NCI-H345 (cell line): Measurements from ENCODE around the gene CTRB1.
A peak's percentile ranks its signal among the peaks of the same experiment; 100 is the strongest.
"Not testable (repeated sequence)": the region's sequence is repeated elsewhere in the genome, so short reads cannot be mapped to it uniquely, and the experiment has no call there.

Experiments
- DNase-seq: peaks from one replicate; lab custom pipeline; 2025; lab: John Stamatoyannopoulos, UW

Gene CTRB1

DNA sequence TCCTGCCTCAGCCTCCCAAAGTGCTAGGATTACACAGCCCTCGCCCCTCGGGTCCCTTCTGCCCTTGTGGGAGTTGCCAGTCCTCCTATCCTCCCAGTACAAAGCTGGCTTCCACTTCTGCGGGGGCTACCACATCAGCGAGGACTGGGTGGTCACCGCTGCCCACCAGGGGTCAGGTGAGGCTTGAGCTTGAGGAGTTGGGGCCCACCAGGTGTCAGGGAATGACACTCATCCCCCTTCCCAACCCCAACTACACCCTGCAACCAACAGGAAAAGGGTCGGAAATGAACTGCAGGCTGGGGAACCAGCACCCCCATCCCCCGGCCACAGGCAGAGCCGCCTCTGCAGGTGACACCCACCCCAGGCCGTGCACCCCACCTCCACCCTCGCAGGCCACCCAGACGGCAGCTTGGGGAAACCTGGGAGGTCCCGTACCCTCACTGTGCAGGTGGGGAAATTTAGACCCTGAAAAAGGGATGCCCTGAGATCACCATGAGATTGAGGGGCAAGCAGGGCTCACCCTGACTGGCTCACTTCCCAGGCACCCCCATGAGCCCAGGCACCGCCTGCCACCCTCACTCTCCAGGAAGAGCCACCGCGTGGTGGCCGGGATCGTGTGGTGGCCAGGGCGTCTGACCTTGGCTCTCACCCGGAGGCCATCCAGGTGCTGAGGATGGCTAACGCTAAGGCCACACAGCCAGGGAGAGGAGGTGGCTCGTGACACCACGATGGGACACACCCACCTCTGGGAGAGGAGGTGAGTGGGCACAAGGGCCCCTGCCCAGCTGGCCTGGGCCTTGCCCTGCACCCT, 8.0 kb downstream of the CTRB1 start:
- DNase-seq = no peak

DNA sequence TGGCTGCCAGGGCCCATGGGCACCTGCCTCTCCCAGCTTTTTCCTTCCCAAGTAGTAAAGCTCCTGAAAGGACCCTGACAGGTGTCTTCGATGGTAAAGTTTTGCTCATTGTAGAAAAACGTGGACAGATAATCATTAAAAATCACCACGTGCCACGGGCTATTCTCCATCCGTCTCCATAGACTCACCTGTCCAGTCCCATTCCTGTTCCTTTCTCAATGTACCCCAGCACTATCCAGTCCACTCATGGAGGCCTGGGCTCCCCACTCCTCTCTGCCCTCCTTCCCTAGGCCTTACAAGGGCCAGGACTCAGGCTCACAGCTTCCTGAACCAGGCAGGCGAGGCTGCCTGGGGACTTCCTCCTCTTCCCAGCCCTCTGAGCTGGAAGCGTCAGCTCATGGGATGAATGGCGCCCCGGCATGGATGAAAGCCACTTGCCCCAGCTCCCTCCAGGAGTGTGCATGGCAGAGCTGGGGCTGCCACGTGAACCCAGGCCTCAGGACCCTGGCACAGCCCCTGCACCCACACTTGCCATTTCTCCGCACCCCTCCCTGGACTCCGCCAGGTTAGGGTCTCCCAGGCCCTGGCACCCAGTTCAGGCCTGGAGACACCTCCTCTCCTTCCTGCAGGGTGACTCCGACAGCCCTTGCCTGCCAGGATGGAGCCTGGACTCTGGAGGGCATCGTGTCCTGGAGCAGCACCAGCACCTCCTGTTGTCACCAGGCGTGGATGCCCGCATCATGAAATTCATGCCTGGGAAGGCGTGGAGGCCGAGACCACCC, 8.8 kb downstream of the CTRB1 start:
- DNase-seq = no peak

DNA sequence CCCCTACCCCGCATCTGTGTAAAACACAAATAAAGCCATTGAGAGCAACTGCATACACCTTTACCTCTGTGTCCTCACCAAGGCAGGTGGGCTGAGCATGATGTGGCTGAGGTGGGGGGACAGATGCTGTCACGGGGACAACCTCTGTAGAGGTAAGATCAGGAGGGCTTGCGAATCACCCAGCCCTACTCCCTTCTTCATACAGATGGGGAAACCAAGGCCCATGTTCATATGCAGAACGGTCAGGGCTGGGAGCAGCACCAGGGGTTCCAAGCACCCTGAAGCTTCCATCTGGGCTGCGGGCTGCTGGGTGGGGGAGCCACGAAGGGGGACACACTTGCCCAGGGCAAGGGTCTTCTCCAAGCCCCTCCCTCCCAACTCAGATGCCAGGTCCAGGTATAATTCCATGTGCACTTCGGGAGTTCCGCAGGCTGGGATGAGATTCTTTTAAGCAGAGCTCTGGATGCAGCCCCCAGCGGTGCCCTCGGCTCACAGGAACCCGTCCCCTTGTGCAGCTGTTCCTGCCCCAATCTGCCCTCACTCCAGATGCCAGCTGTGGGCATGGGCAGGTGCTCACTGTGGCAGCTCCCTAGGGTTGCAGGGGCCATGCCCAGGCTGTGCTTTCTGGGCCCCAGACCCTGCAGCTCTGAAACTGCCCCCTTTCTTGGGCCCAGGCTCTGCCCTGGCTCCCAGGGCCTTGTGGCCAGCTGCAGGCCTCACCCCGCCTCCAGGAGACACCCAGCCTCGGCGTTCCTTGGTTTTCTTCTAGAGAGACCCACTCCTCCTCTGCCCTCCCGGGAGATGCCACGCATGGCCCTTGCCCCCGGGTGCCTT, 9.6 kb downstream of the CTRB1 start:
- DNase-seq = no peak

DNA sequence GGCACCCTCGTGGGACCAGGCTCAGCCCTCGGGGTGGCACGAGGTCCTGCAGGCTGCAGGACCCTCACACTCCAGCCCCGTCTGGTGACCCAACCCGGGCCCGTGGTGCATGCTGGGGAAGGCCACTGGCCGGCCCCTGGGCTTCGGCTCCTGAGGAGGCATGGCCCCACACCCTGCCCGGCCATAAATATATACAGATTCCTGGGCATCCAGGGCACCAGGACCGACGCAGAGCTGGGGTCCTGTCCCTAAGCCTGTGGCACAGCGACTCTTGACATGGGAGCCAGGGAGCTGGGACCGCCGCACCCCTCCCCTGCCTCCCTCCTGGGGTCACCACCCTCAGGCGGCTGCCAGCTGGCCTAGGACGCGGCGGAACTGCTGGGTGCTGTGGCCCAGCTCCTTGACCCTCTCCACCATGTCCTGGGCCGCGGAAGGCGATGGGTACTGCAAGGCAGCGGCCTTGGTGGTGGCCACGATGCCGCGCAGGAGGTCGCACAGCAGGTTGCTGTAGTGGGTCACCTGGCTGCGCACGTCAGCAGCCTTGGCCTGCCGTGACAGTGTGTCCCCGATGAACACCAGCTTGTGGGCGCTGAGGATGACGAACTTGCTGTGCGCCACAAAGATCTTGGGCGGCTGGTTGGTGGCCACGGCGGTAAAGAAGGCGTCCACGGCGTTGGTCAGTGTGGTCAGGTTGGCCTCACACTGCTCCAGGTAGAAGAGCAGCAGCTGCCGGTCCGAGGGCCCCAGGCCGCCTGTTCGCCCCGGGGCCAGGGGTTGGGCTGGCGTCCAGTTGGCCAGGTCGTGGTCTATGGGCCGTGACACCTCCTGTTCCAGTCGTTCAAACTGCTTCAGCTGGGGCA, 10.6 kb downstream of the CTRB1 start:
- DNase-seq = no peak

DNA sequence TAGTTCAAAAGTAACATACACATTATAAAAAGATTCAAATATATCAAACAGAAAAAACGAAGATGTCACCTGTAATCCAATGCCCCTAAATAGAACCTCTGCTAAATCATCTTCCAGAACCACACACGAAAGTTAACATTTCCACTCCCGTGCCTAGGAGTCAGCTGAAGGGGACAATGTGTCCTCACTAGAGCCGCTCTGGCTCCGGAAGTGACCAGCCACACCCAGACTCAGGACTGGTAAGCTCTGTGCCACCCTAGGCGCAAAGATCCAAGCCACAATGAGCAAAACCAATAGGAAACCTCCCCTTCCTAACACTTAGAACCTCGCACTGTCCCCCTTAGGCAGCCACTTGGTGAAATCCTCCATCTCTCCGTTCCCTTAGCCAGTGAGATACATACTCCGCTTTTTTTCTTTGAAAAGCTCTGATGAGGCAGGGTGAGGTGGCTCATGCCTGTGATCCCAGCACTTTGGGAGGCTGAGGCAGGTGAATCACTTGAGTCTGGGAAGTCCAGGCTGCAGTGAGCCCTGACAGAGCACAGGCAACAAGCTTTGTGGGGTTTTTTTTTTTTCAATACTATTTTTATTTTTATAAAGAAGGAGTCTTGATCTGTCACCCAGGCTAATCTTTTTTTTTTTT, 11.8 kb downstream of the CTRB1 start:
- DNase-seq = no peak

DNA sequence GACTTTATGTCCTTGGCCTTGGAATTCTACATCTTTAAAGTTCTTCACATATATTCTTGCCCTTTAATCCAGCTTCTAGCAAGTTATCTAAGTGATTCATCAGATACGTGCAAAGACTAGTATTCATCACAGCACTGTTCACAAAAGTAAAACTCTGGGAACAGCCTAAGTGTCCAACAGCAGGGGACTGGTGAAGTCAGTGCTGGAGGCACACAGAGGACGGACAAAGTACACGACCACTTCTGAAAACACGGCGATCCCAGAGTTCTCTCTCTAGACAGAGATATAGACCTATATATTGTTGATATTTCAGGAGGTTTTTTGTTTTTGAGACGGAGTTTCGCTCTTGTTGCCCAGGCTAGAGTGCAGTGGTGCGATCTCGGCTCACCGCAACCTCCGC, 12.8 kb downstream of the CTRB1 start:
- no peak for DNase-seq

DNA sequence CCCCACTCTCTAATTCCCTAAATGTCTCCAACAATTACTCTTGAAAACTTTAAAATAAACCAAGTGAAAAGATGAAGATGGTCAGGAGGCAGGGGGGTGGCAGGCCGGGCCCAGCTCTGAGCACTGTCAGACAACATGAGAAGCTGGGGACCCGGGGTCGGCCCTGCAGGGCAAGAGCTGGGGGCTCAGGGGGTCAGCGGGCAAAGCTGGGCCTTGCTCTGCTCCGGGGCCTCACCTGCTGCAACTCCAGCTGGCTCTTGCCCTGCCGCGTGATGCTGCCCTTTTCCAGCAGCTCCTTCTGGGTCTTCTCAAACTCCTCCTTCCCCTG, 14.8 kb downstream of the CTRB1 start:
- no peak for DNase-seq

DNA sequence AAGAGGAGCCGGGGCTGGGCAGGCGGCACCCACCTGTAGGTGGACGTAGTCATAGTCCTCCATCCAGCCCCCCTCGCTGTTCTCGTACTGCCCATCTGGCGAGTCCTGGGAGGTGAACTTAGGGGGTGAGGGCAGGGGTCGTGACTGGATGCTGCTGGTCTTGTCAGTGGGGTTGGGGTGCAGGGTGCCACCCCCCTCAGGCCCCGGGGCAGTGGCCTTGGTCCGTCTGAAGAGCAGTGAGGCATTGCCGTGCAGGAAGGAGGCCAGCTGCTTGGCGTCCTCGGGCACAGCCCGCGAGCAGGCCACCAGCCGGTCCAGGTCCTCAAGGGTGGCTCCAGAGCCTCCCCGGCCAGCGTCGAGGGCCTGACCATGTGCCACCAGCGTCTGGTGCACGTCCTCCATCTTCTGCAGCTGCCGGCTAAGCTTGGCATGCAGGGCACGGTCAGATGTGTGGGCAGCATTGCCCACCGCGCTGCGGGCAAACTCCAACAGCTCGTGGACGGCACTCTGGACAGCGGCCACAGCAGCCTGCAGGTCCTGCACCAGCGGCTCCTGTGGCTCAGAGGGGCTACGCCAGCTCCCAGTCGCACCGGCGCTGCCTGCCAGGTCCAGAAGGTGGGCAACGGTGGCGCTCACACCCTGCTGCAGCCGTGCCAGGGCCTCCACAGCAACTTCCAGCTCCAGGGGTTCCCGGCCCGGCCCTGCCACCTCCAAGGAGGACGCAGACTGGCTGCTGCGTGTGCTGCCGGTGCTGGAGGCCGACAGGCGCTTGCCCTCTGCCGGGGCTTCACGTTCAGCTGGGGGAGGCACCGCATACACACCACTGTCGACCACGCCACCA, 16.3 kb downstream of the CTRB1 start:
- no peak for DNase-seq

DNA sequence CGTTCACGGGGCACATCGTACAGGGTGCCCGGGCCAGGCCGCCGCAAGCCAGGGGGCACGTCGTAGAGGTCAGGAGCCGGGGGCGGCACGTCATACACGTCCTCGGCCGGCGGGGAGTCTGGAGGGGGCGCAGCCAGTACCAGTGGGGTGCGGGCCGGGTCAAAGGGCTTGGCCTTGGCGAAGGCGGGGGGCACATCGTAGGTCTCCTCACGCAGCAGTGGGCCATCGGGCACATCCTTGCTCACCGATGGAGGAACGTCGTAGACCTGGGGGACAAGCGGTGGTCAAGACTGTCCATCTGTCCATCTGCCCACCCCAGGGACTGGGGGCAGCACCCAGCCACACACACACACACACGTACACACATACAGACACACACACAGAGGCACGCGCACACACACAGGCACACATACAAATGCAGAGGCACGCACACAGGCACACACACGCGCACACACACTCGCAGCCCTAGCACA, 17.0 kb downstream of the CTRB1 start:
- no peak for DNase-seq

DNA sequence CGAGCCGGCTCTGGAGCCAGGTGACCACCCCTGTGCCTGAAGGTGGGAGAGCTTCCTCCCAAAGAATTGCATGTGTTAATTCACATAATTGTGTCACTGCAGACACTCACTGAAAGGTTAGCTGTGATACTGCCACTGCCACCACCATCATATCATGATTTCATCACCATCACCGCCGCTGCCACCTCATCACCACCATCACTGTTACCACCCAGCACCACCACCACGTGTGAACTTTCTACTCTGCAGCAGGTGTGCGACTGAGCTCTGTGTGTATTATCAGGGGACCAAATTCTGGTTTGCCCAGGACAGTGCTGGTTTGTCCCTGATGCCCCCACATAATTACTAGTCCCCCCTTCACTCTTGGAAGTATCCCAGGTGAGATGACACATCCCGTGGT, 17.4 kb downstream of the CTRB1 start:
- no peak for DNase-seq

DNA sequence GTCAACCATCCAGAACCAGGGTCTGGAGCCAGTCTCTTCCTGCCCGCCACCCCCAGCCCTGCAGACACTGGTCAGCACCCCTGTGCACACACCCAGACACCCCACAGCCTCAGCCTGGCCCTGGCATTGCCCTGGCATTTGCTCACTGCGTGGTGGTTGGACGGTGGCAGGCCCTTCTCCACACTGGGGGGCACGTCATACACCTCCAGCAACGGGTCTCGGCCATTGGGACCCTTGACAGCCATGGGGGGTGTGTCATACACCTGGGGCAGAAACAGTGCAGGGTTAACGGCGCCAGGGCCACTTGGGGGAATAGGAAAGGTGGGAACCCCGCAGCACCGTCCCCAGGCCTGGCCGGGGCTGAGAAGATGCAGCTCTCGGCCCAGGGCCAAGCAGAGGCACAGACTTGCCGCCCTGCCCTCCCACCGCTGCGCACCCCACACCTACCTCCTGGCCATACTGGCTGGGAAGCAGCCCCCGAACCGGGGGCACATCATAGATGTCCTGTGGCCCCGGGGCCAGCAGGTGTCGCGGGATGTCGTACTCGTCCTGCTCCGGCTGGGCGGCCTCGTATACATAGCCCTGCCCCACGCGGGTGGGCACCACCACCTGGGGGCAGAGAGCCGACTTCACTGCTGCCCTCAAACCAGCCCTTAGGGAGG, 18.1 kb downstream of the CTRB1 start:
- DNase-seq = no peak

DNA sequence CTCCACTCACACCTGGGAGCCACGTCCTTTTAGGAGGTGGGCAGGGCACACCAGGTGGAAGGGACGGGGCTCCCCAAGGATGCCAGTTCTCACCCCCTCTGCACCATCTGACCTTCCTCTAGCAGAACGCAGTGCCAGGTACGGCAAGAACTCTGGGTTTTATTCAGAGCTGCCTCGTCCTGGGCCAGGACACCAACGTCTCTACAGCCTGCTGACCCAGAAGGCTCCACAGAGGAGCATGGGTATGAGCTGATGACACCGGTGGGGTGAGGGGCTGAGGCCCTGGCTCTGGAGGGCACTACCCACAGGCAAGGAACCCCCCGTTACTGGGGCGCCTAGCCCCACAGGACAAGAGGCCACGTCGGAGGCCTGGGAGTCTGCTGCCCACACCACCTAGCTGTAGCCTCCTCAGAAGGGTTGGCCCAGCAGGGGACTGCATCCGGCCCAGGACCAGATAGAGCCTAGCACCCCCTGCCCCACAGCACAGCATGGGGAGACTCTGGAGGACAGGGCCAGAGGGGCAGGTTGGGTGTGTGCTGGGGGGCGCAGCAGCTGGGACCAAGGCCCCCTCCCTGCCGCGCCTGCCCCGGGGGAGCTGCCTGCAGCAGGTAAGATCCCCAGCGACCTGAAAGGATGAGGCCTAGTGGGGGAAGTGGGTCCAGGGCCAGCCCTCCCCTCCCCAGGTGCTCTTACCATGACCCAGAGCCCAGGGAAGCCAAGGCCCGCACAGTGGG, 18.8 kb downstream of the CTRB1 start:
- DNase-seq = no peak

DNA sequence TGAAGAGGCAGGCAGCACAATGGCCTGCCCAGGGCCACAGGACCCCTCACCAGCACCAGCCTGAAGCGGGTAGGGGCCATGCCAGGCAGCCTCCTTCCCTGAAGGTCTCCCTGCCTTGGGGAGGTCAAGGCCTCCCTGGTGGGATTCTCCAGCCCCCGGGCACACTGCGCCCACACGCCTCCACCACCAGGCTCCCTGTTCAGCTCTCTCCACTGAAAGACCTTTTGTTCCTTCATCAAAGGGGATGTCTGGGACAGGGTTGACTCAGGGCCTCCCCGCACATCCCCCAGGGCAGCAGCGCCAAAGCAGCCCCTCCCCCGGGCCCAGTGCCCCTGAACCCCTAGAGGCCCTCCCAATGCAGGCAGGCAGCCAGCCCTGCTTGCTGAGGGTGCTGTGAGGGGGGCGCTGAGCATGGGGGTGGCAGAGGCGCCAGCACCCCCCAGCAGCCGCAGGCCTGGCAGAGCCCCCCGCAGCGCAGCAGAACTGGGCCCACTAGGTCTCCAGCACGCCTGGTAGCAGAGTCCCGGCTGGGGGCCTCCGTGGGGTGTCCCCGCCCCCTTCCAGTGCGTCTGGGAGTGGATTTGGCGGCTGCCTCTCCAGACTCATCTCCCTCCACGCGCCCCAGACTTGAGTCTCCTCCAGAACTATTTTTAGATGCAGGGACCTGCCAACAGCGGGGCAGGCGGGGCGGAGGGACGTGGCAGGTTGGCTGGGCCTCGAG, 19.5 kb downstream of the CTRB1 start:
- peak; percentile 10 for DNase-seq

DNA sequence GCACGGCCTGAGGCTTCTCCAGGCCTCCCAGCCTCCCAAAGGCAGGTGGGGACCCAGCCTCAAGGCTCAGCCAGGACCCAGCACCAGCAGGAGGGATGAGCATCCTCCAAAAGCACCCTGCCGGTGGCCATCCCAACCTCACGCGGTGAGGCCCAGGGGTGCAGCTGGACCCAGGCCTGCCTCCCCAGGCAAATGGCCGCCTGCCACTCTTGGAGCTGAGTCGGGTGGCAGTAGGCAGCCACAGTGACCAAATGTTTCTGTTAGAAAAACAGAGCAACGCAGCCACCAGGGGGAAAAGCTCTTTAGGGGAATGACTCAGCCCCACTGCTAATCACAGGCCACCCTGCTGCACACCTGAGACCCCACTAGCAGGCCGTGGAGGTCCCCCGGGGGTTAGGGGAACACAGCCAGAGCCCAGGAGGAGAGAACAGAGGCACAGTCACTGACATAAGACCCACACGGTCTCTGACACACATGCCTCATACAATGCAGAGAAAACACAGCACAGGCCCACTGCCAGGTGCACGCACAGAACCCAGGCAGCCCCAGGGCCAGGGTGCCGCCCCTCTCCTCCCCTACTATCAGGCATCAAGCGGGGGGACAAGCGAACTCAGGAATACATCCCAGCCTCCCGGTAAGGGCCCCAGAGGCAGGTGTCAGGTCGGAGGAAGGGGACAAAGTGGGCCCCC, 20.2 kb downstream of the CTRB1 start:
- DNase-seq = no peak

DNA sequence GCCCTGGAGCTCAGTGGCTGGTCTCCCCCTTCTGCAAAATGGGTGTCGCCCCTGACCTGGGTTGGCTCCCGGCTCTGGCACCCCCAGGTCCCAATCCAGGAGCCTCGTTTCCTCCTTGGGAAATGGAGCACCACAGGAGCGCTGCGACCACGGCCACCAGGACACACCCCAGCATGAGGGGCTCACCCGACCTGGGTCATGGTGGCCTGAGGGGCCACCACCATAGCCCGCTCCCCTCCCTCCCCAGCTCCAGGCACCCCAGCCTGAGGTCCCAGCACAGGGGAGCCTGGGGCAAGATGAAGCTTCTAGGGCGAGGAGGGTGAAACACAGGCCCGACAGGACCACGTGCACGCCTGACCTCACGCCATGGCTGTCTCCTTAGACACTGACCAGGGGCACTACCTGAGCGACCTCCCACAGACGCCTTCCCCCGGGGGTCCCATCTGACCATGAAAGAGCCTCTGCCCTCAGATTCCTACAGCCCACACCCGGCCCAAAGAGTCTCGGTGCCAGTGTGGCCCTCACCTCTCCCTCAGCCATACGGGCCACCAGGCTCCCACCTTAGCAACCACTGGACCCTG, 20.8 kb downstream of the CTRB1 start:
- no peak for DNase-seq

DNA sequence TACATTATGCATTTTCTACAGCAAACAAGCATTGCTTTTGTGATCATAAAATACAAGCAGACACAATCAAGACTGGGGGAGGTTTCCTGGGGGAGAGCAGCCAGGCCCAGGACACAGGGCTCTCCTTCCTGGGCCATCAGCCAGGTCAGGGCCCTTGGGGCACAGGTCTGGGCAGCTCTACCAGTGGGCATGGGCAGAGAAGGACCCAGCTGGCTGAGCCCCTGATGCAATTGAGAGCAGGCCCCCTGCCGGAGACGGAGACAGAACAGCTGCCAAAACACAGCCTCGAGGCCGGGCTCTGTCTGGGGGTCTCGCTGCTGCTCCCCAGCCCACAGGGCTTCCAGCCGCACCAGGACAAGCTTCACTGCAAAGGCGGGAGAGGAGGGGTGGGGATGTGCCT, 21.8 kb downstream of the CTRB1 start:
- DNase-seq = not testable (repeated sequence)

DNA sequence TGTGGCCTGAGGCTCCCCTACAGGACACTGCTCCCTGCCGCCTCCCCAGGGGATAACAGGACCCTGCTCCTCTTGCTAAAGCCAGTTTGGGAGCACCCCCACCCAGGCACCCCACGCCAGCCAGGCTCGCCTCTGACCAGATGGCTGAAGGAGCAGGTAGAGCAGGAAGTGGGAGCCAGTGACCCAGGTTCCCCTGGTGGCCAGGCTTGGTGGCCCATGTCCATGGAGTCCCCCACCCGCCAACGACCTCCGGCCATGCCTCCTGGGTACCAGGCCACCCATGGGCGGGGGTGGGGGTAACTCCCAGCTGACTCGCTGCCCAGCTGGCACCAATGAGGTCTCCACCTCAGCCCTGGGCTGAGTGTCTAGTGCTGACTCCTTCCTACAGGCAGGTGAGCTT, 22.6 kb downstream of the CTRB1 start:
- no peak for DNase-seq
